Erythroblast (primary cell): ENCODE results near the gene MSANTD1.

Experiments used
- DNase-seq, 2 experiments: peaks; one replicate each; lab custom pipeline; 2025; lab: John Stamatoyannopoulos, UW
- GATA1 ChIP-seq: IDR thresholded peaks from 2 replicates; pipeline ENCODE4 v1.6.1; 2011; ENCODE audit warnings: low read depth, mild to moderate bottlenecking, control low read depth, low read length, moderate library complexity
- POLR2A ChIP-seq: IDR thresholded peaks from 2 replicates; pipeline ENCODE4 v1.6.1; 2011; ENCODE audit warnings: mild to moderate bottlenecking, low read length

MSANTD1 gene

GRCh38 chr4:3221184-3221494 lies 27.8 kb upstream of the MSANTD1 start:
- DNase-seq: no peak
- TF ChIP-seq GATA1 (no peak), POLR2A (no peak)

GRCh38 chr4:3221996-3222395 lies 27.0 kb upstream of the MSANTD1 start:
- TF ChIP-seq GATA1: no peak
- TF ChIP-seq POLR2A: no peak
- no peak for DNase-seq

GRCh38 chr4:3223346-3223745 lies 25.6 kb upstream of the MSANTD1 start:
- no peak for DNase-seq
- TF ChIP-seq POLR2A: no peak

- TF ChIP-seq POLR2A: no peak
- no peak for TF ChIP-seq GATA1
- no peak for DNase-seq
These were observed 24.8 kb upstream of the MSANTD1 start for GRCh38 chr4:3223956-3224748.

- TF ChIP-seq GATA1: no peak
- no peak for TF ChIP-seq POLR2A
- peak; percentile 21 to 57 for DNase-seq
These were observed 23.7 kb upstream of the MSANTD1 start for GRCh38 chr4:3225071-3225850.

- no peak for TF ChIP-seq POLR2A
- TF ChIP-seq GATA1: no peak
These were observed 23.0 kb upstream of the MSANTD1 start for GRCh38 chr4:3225936-3226335.

GRCh38 chr4:3226467-3226866 lies 22.5 kb upstream of the MSANTD1 start:
- no peak for DNase-seq
- TF ChIP-seq POLR2A: no peak
- TF ChIP-seq GATA1: no peak

More at GRCh38 chr4:3225936-3226335, 23.0 kb upstream of the MSANTD1 start:
- DNase-seq: no peak

GRCh38 chr4:3226944-3227343 lies 22.0 kb upstream of the MSANTD1 start:
- no peak for TF ChIP-seq POLR2A
- TF ChIP-seq GATA1: no peak
- no peak for DNase-seq

GRCh38 chr4:3227878-3228675 lies 20.9 kb upstream of the MSANTD1 start:
- DNase-seq: no peak
- no peak for TF ChIP-seq POLR2A
- no peak for TF ChIP-seq GATA1

- TF ChIP-seq GATA1 (no peak), POLR2A (no peak)
- DNase-seq: no peak
These were observed 20.1 kb upstream of the MSANTD1 start for GRCh38 chr4:3228881-3229280.

- no peak for TF ChIP-seq POLR2A
- no peak for TF ChIP-seq GATA1
- peak in 1 of 2 experiments; percentile 19 for DNase-seq
These were observed 19.6 kb upstream of the MSANTD1 start for GRCh38 chr4:3229328-3229727.

GRCh38 chr4:3229964-3230363 lies 19.0 kb upstream of the MSANTD1 start:
- DNase-seq: no peak
- TF ChIP-seq POLR2A (no peak), GATA1 (no peak)

GRCh38 chr4:3231471-3231870 lies 17.5 kb upstream of the MSANTD1 start:
- DNase-seq: no peak
- no peak for TF ChIP-seq POLR2A
- no peak for TF ChIP-seq GATA1

GRCh38 chr4:3232001-3232400 lies 17.0 kb upstream of the MSANTD1 start:
- DNase-seq: no peak
- no peak for TF ChIP-seq GATA1
- no peak for TF ChIP-seq POLR2A
